NT2/D1 (cell line): ENCODE results near the gene CAMSAP3.

Experiments used
- SUZ12 ChIP-seq: IDR thresholded peaks from 2 replicates; pipeline ENCODE4 v1.6.1; 2011; ENCODE audit not compliant: insufficient read length, insufficient read depth; ENCODE audit errors: extremely low read depth
- ZNF274 ChIP-seq: IDR thresholded peaks from 2 replicates; pipeline ENCODE4 v1.6.1; 2011; ENCODE audit warnings: mild to moderate bottlenecking, low read depth, low read length

DNA sequence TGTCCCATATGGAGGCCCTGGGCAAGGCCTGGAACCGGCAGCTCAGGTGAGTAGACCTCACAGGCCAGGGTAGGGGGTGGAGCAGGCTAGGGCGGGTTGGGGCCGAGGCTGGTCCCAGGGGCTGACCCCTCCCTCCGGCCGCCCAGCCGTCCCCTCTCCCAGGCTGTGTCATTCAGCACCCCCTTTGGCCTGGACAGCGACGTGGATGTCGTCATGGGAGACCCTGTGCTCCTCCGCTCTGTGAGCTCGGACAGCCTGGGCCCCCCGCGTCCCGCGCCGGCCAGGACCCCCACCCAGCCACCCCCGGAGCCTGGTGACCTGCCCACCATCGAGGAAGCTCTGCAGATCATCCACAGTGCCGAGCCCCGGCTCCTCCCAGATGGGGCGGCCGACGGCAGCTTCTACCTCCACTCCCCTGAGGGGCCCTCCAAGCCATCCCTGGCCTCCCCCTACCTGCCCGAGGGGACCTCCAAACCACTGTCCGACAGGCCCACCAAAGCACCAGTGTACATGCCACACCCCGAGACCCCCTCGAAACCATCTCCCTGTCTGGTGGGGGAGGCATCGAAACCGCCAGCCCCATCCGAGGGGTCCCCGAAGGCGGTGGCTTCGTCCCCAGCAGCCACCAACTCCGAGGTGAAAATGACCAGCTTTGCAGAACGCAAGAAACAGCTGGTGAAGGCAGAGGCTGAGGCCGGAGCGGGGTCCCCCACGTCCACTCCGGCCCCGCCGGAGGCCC is 16.0 kb downstream of the CAMSAP3 start:
- TF ChIP-seq SUZ12 (no peak), ZNF274 (no peak)
